Body of pancreas (tissue), 4 donors: ENCODE measurements around the gene PIH1D1. TPM values are rescaled to one million over a fixed set of nuclear protein-coding genes. Genes with fewer than 3 reads are reported as not detected.

Source experiments
- ATAC-seq: fragments of 150-250 bp; one replicate; pipeline ENCODE4 v1.9.1; 2016
- DNase-seq, 4 donors: peaks; one replicate each; pipeline ENCODE4 v3.0.0-alpha.2; 2019
- H3K27ac ChIP-seq, 4 donors: fragments of 200-600 bp; sonication (generic); 1 replicate in 3 of 4; 2 replicates in 1 of 4; pipeline versions ENCODE4 v1.5.1 to v1.6.1; 2016 to 2019; ENCODE audit warnings: mild to moderate bottlenecking in 1 of 4, mixed read lengths in 1 of 4, moderate library complexity in 1 of 4
- H3K27me3 ChIP-seq, 2 donors: fragments of 200-600 bp; sonication (generic); one replicate each; pipeline ENCODE4 v1.6.0; 2016; ENCODE audit warnings: mild to moderate bottlenecking in 1 of 2
- H3K36me3 ChIP-seq, 2 donors: fragments of 200-600 bp; sonication (generic); replicated peaks in 1 of 2; 2 replicates each; pipeline ENCODE4 v1.5.1; 2016; ENCODE audit warnings: low read depth in 2 of 2; ENCODE audit not compliant: insufficient read depth in 1 of 2
- H3K4me1 ChIP-seq: fragments of 200-600 bp; sonication (generic); one replicate; pipeline ENCODE4 v1.6.0; 2016
- H3K4me3 ChIP-seq, 2 donors: fragments of 200-600 bp; sonication (generic); 1 replicate in 1 of 2; 2 replicates in 1 of 2; pipeline ENCODE4 v1.5.1; 2016 to 2019
- H3K9me3 ChIP-seq, 3 donors: fragments of 200-600 bp; sonication (generic); 1 replicate in 2 of 3; 2 replicates in 1 of 3; pipeline ENCODE4 v1.5.1; 2016
- CTCF ChIP-seq, 7 experiments: fragments of 450-650 bp in 4 of 7; fragments of 200-600 bp in 3 of 7; sonication (generic) in 3 of 7; IDR thresholded peaks; one replicate each; pipeline ENCODE4 v1.5.1; 2016 to 2019; ENCODE audit warnings: antibody characterized with exemption in 7 of 7
- POLR2A ChIP-seq, 3 donors: fragments of 450-650 bp; IDR thresholded peaks; one replicate each; pipeline ENCODE4 v1.6.1; 2016; ENCODE audit warnings: antibody characterized with exemption in 3 of 3, mild to moderate bottlenecking in 2 of 3
- WGBS, 2 donors: methylation state at CpG; one replicate each; pipeline ENCODE4 v1.1.5; 2017; 5-methylcytosine and 5-hydroxymethylcytosine counted together
- intact Hi-C: fragments of 100-400 bp; cut with DNase I; formaldehyde crosslinking; loops from one replicate; pipeline ENCODE4 v1.15.1; 2023
- total RNA-seq, 2 donors: library from RNA; depleted of rRNA; stranded (reverse); fragments of >200 nt; gene quantifications; one replicate each; pipeline ENCODE4 v1.1.0, GENCODE V29; 2016

The PIH1D1 gene
- total RNA-seq, 2 donors from 2014 or later: 57.0 to 63.3 TPM

GRCh38 chr19:49441210-49441959 is 10.2 kb downstream of the PIH1D1 start, which contains the start of gene SLC17A7:
Gene SLC17A7, minus strand, starts transcription at chr19:49441527. Its CDS starts 148 bp downstream, at chr19:49441379.
- 6 to 9% methylated on average over 17 to 33 of the region's 56 CpGs for WGBS, 2 donors
- peak in 2 of 4 donors; percentile 32 to 50 for DNase-seq

GRCh38 chr19:49440439-49441209 is 11.0 kb downstream of the PIH1D1 start:
- Histone ChIP-seq H3K27me3 (peaks cover 0 to 42% of the 10 kb centered on the region in 2 donors), H3K27ac (no peak overlapping the region), H3K36me3 (no peaks in the 10 kb centered on the region), H3K4me3 (no peak overlapping the region), H3K9me3 (no peaks in the 10 kb centered on the region), H3K4me1 (peaks cover 15% of the 10 kb centered on the region)
- 24 to 25% methylated on average over 19 of the region's 19 CpGs for WGBS, 2 donors
- intact Hi-C loops: loop anchor here (5.0 kb wide), 1 partner anchor 48 kb away; no protein-coding TSS in a partner anchor
- DNase-seq: no peak
- ATAC-seq: no peak
- TF ChIP-seq CTCF (IDR thresholded peaks at IDR 0.05): no peak
- no peak for TF ChIP-seq POLR2A (IDR thresholded peaks at IDR 0.05)

More at GRCh38 chr19:49441210-49441959, 10.2 kb downstream of the PIH1D1 start, which contains the start of gene SLC17A7:
- ATAC-seq: no peak
- TF ChIP-seq POLR2A (IDR thresholded peaks at IDR 0.05) (no peak), CTCF (IDR thresholded peaks at IDR 0.05) (no peak)
- peaks cover 0 to 37% of the 10 kb centered on the region in 2 donors for H3K27me3 ChIP-seq
- no peaks in the 10 kb centered on the region for H3K9me3 ChIP-seq
- no peak within 1 kb of the TSS for H3K4me3 ChIP-seq
- no peak within 1 kb of the TSS for H3K27ac ChIP-seq
- no peaks in the 10 kb centered on the region for H3K36me3 ChIP-seq
- H3K4me1 ChIP-seq: peaks cover 15% of the 10 kb centered on the region
- intact Hi-C loops: loop anchor here (5.0 kb wide), 1 partner anchor 49 kb away; no protein-coding TSS in a partner anchor

GRCh38 chr19:49439836-49440235 is 11.8 kb downstream of the PIH1D1 start:
- Histone ChIP-seq H3K9me3 (no peaks in the 10 kb centered on the region), H3K36me3 (no peaks in the 10 kb centered on the region), H3K27ac (no peak overlapping the region), H3K27me3 (peaks cover 0 to 42% of the 10 kb centered on the region in 2 donors), H3K4me1 (peaks cover 15% of the 10 kb centered on the region), H3K4me3 (no peak overlapping the region)
- intact Hi-C loops: loop anchor here (5.0 to 10.0 kb wide), 2 partner anchors 48 to 215 kb away; no protein-coding TSS in a partner anchor
- no peak for DNase-seq
- no peak for ATAC-seq
- TF ChIP-seq CTCF (IDR thresholded peaks at IDR 0.05) (no peak), POLR2A (IDR thresholded peaks at IDR 0.05) (no peak)
- 37 to 43% methylated on average over 5 to 6 of the region's 6 CpGs for WGBS, 2 donors

- TF ChIP-seq POLR2A (IDR thresholded peaks at IDR 0.05) (no peak), CTCF (IDR thresholded peaks at IDR 0.05) (no peak)
- Histone ChIP-seq H3K27me3 (peaks cover 0 to 52% of the 10 kb centered on the region in 2 donors), H3K4me3 (no peak overlapping the region), H3K9me3 (no peaks in the 10 kb centered on the region), H3K4me1 (peaks cover 13% of the 10 kb centered on the region), H3K27ac (no peak overlapping the region), H3K36me3 (no peaks in the 10 kb centered on the region)
- 6 to 9% methylated on average over 6 of the region's 6 CpGs for WGBS, 2 donors
- intact Hi-C loops: loop anchor here (10.0 kb wide), 1 partner anchor 213 kb away; no protein-coding TSS in a partner anchor
- DNase-seq (no peak), ATAC-seq (no peak)
Observed at GRCh38 chr19:49438261-49438660, 13.4 kb downstream of the PIH1D1 start.
